GM18526 (cell line): Measurements from ENCODE around the gene MTERF1.

Source experiments
- POLR2A ChIP-seq: IDR thresholded peaks from 3 replicates; pipeline ENCODE4 v1.6.1; 2011; ENCODE audit not compliant: insufficient read length; ENCODE audit errors: extremely low read depth

The MTERF1 gene

DNA sequence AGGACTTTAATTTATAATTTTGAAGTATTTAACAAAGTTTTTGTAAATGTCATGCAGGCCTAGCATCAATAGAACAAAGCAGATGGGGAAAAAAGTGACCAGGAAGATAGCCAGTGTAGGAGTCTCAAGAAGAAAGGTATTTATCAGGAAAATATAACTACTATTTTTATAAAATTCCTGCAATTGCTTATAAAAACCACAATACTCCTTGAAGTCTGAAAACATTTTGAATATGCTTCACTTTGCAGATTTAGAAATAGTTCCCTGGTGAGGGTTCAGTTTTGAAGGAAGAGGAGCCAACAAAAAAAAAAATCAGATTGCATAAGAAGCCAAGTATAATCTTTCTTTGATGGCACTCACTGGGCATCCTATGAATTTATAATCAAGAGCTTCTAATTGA, 34.1 kb downstream of the MTERF1 start:
- TF ChIP-seq POLR2A: no peak

DNA sequence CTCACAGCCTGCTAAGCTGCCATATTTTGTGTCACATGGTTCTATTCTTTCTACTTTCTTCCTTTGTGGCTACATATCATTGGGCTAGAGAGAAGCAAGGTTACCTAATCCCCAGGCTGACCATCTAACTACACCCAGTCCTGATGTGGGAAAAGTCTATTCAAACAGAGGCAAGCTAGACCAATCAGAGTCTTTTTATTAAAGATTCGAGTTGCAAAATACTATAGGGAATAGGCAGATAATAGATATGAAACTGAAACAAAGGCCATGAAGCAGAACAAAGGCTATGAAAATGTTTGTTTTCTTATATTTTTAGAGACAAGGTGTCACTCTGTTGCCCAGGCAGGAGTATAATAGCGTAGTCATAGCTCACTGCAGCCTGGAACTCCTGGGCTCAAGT, 36.7 kb downstream of the MTERF1 start:
- no peak for TF ChIP-seq POLR2A

DNA sequence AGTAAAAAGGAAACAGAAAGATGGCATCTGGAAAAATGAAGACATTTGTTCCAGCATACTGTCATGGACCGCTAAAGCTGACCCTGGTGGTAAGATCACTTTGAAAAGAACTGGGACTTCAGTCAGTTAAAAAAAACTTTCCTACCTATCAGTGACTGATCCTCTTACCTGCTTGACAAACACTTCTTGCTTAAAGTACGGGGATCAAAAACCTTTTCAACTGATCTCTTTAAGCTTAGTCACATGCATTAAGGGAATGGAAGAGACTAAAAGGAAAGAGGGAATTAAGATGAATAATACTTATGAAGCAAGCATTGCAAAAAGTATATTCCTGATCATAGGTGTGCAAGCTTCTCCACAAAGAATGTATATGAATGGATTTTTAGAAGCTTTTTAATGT, 42.1 kb downstream of the MTERF1 start:
- TF ChIP-seq POLR2A: no peak

DNA sequence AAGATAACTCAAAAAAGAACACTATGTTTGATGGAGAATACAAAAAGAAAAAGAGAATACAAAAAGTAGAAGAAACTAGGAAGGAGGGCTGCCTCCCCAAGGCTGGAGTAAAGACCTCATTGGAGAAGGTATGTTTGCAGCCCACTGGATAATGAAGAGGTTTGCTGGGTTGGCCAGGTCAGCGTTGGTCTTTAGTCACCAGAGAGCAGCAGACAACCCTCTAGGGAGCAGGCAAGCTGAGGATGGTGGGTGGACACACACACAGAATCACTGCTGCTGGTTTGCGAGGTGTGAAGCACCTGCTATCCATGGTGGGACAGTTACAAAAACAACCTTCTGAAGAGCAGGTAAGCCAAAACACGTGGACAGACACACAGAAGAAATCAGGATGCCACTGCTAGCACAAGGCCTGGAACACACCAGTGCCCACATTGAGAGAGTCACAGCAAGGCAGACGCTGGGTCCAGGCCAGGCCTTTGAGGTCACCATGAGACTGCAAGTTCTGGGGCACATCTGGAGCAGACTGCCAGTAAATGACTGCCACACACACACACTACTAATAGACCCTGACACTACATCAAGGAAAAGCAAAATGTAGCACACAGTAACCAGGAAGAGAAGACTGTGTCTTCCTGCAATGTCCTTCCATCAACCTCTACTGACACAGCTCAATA, 43.0 kb downstream of the MTERF1 start:
- TF ChIP-seq POLR2A: no peak

DNA sequence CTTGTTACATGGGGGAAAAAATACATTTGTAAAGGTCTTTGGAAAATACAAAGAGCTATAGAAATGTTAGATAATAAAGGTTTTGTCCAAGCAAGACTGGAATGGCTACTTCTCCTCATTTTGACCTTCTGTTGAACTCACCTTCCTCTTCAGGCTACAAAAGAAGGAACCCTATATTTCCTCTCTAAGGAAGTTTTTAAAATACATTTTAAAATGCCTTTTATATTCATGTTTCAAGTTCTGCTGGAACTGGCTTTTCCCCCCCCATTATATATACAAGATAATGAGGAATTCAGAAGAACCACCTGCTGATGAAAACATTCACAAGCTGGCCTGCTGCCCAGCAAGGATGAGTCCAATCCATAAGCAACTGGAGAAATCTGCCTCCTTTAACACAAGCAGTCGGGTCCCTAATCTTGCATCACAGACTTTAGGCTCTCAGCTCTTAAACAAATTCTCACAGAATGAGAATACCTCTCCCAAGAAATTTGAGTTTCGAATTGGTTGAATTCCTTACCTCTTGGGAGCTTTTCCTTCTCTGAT, 44.6 kb downstream of the MTERF1 start:
- TF ChIP-seq POLR2A: no peak

DNA sequence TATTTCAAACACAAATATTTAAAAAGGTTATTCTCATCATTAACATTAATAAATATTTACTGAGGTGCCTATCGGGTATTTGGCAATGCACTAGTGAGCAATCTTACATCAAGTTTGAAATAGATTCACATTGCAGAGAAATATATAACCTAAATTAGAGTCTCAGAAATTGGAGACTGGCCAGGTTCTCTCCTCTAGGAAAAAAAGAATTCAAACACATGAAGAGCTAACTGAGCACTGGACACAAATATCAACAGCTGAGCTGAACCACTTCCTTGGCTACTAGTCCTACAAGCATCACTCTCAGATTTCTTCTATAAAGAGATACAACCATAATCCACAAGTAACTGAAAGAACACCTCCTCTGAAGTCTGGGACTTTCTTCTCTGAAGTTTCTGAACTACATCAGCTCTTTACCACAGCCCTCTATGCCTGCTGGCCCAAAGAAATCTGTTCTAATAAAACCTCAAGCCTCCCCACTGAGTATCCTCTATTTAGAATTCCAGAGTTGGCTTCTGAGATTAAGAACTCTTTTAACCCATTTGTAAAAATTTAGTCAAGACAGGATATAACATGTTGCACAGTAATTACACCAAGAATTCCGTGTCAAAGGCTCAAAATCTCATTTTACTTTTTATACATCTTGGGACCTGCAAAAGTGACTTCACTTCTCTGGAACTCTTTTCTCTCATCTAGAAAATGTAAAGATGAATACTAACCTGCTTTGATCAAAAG, 45.2 kb downstream of the MTERF1 start:
- TF ChIP-seq POLR2A: no peak

DNA sequence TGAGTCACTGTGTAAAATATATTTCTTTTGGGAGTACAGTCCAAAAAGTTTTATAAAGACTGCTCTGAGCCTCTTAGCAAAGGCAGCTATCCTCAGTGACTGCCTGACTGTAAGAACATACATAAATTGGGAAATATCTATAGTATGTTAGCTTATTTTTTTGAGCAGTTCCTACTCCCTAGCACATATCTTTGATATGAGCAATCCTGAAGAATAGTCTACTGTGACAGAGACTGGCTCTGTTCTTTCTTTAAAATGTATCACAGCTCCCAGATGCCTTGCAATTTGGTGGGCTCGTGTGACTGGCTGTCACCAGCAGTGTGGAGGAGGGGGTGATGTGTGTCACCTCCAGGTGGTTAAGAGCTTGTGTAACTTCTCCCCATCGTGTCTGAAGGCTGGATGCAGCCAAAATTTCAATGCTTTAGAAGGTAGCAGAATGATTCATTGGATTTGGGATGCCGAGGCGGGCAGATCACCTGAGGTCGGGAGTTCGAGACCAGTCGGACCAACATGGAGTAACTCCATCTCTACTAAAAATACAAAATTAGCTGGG, 47.9 kb downstream of the MTERF1 start:
- TF ChIP-seq POLR2A: no peak

DNA sequence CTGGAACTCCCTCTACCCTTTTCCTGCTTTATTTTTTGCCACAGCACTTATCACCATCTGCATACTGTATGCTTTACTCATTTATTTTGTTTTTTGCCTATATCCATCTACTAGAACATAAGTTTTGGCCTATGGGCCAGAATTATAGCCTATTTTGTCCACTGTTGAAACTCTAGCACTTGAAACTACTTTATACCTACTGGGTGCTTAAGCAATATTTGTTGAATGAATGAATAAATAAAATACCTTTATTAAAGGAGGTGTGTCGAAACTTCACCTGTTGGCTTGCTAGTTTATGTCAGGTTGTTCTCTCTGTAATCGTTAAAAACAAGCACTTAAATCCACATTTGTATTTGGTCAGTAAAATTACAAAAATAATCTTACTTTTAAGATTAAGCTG, 53.3 kb downstream of the MTERF1 start:
- TF ChIP-seq POLR2A: no peak

DNA sequence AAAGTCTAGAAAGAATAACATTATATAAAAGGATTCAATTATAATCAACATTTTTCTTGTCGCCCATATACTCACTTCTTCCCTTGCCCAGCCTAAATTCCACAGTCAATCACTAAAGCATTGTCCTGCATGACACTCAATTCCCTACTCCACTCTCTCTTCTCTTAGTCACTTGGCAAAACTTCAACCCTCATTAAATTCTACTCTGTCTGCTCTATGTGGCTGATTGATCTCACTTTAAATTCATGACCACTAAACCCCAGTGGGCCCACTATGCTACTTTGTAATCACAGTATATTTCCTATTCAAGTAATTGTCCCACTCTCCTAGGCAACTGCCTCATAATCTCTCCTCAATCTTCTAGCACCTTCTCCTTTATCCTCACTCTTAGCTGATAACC, 54.1 kb downstream of the MTERF1 start:
- TF ChIP-seq POLR2A: no peak

DNA sequence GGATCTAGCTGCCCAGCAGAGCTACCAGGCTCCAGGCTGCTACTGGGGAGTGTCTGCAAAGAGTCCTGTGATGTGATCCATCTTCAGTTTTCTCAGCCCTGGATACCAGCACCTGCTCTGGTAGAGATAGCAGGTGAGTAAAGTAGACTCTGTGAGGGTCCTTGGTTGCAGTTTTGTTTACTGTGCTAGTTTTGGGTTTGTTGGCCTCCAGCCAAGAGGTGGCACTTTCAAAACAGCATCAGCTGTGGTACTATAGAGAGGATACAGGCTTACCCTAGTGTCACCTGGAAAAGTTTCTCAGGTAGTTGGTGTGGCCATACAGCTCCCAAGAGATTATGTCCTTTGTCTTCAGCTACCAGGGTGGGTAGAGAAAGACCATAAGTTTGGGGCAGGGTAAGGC, 56.3 kb downstream of the MTERF1 start:
- TF ChIP-seq POLR2A: no peak
